B cell (primary cell): ENCODE data around the gene SNCB.

Experiments used
- EZH2 ChIP-seq: IDR thresholded peaks from 2 replicates; pipeline ENCODE4 v1.6.1; 2012; ENCODE audit warnings: borderline replicate concordance, low read depth, mild to moderate bottlenecking, moderate library complexity, low read length; ENCODE audit not compliant: insufficient read depth, poor library complexity, severe bottlenecking
- TF ChIP-seq, protein P1 (sequence below): fragments of 200-600 bp; IDR thresholded peaks from one replicate; pipeline ENCODE4 v1.8.0; 2022; ENCODE audit warnings: antibody characterized with exemption, mild to moderate bottlenecking

DNA sequence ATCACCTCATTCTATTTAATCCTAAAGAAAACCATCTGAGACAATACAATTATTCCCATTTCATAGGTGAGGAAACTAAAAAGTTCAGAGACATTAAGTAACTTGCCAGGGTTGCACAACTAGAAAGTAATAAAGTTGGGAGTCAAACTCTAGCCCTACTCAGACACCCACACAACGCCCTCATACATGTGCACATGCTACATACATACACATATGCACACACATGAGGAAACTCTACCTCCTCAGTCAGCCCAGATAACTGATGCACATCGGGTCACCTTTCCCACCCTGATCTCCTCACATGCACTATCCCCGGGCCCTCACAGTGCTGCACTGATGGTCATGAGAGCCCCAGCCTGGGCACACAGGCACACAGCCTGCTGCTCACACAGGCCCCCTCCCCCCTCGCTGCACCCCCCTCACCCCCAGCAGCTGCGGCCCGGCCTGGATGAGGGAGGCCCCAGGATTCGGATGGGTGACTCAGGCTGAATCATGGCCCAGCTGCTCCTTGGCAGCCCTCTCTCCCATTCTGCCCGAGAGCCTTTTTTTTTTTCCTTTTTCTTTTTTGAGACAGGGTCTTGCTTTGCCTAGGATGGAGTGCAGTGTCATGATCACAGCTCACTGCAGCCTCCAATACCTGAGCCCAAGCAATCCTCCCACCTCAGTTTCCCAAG lies 15.4 kb downstream of the SNCB start:
- TF ChIP-seq, protein P1, sequence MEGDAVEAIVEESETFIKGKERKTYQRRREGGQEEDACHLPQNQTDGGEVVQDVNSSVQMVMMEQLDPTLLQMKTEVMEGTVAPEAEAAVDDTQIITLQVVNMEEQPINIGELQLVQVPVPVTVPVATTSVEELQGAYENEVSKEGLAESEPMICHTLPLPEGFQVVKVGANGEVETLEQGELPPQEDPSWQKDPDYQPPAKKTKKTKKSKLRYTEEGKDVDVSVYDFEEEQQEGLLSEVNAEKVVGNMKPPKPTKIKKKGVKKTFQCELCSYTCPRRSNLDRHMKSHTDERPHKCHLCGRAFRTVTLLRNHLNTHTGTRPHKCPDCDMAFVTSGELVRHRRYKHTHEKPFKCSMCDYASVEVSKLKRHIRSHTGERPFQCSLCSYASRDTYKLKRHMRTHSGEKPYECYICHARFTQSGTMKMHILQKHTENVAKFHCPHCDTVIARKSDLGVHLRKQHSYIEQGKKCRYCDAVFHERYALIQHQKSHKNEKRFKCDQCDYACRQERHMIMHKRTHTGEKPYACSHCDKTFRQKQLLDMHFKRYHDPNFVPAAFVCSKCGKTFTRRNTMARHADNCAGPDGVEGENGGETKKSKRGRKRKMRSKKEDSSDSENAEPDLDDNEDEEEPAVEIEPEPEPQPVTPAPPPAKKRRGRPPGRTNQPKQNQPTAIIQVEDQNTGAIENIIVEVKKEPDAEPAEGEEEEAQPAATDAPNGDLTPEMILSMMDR: no peak
- TF ChIP-seq EZH2: no peak
